Fibroblast of the conjunctiva (primary cell): ENCODE measurements around the gene HIGD1A.

Experiments
- DNase-seq: peaks from one replicate; pipeline ENCODE4 v3.0.0-alpha.2; 2010; ENCODE audit warnings: low read depth

The HIGD1A gene

DNA sequence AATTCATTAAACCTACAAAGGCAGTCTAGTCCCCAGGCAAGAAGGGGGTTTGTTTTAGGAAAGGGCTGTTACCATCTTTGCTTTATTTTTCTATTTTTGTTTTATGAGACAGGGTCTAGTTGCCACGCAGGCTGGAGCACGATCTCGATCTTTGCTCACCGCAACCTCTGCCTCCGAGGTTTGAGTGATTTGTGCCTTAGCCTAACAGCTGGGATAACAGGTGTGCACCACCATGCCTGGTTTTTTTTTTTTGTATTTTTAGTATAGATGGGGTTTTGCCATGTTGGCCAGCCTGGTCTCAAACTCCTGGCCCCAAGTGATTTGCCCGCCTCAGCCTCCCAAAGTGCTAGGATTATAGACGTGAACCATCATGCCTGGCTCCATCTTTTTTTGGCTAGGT, 4.9 kb downstream of the HIGD1A start:
- DNase-seq: no peak

DNA sequence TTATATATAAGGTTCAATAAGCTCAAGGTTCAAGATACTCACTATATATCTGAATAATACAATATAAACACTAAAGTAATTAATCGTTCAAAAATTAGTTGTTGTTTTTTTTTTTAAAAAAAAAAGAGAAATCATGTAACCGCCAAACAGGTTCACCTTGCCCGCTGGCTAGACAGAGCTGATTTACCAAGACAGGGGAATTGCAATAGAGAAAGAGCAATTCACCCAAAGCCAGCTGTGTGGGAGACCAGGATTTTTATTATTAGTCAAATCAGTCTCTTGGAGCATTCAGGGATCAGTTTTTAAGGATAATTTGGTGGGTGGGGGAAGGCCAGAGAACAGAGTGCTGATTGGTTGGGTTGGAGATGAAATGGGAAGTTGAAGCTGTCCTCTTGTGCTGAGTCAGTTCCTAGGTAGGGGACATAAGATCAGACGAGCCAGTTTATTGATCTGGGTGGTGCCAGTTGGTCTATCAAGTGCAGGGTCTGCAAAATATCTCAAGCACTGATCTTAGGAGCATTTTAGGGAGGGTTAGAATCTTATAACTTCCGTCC, 7.9 kb downstream of the HIGD1A start:
- DNase-seq: no peak

DNA sequence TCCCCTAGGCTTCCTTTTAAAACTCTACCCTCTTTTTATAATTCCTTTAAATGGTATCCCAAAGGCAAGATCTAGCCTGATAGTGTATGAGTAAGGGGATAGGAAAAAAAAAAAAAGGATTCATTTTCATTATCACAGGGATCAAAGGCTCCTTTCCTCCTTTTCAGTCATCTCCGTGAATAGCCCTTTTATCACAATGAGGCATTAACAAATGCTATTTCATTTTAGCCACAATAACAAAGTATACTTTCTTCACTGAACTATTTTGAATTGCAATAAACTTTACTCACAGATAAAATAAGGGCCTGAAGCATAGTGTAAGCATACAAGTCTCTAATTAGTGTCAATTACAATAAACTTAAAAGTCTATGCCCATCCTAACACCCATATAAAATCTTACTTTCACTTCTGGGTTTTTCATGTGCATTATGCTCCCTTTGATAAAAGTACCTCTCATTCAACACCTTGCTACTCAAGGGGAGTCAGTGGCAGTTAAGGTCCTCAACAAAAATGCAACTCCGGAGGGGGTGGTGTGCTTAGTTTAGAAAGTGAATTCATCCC, 8.6 kb downstream of the HIGD1A start:
- no peak for DNase-seq

DNA sequence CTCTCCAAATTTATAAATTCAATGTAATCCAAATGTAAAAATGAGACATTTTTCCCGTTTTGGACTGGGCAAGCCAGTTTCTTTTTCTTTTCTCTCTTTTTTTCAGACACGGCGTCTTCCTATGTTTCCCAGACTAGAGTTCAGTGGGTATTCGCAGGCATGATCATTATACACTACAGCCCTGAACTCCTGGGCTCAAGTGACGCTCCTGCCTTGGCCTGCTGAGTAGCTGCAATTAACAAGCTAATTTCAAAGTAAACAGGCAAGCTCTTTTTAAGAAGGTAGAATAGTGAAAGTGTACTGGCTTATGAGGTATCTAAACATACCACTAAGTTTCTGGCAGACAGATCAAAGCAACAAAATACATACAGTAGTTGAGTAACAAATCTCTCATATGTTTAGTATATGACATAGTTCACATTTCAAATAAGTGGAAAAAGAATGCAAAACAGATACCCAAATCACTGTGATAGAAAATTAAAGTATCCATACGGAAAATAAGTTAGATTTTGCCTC, 13.5 kb downstream of the HIGD1A start:
- no peak for DNase-seq

DNA sequence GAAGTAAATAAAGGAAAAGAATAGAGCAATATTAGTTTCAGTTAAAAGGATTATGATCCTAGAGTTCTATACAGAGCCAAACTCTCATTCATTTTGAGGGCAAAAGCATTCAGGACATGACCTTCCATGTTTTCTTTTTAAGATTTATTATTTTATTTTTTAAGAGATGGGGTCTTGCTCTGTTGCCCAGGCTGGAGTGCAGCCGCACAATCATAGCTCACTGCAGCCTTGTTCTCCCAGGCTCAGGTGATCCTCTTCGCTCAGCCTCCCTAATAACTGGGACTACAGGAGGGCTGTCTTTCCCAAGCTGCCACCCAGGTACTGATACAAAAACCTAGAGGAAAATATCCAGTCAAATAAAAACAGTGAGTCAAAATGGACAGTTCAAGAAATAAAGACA, 17.7 kb downstream of the HIGD1A start:
- DNase-seq: no peak

DNA sequence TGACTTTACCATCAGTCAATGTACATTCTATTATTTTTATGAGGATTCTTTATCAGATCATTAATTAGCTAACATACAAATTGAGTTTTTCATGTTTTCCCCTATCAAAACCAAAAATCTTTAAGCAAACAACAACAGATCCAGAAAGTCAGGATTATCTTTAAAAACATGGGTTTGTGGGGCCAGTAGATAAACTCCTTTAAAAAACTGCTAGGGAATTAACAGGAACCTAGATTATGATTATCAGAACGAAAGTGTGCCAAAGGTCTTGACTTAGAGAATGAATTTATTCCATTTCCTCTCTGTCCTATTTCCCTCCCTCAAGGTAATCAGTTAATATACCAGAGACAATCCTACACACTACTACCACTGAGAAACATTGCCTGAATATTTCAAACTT, 18.1 kb downstream of the HIGD1A start:
- no peak for DNase-seq

DNA sequence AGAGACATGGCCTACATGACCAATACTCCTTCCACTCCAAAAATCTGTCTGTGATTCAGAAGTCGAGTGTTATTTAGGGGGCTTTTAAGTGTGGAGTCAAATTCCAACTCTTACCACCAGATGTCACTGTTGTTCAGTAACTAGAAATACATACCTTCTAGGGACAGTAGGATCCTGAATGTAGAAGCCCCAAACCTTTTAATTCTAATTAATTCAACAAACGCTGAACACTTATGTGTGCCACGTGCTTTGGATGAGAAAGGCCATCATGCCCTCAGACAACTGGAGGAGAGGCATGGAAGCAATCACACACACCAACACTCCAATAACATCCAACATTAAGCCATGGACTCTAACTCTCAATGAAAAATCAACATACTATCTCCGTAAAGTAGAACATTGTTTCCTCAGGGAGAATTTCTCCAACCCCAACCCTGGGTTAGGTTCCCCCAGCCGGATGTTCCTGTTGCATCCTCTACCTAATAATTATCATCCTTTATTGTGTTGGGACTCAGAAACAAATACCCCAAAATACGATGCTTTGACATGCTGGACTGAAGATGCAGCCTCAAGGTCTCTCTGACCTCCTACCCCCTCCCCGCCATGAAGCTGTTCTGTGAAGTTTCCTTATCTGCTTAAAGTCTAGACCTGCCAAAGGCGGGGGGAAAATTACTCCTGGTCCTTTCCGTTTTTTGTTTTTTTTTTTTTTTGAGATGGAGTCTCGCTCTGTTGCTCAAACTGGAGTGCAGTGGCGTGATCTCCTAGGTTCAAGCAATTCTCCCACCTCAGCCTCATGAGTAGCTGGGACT, 23.2 kb downstream of the HIGD1A start:
- peak; percentile 81 for DNase-seq

DNA sequence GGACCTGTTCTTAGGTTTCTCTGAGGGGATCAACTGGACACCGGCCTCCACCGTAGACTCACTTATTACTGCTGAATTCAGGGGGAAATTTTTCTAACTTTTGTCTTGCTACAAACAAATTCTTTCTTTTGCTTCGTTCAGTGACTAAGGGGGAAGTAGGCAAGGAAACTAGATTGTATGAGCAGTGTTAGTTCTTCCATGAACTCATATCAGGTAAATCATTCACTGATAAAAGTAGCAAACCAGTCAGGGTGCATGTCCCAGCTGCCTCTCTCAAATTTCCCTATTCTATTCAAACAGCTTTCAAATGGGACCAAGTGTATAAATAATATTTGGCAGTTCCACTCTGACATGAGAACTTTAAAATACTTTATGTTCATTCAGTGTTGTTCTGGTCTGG, 23.9 kb downstream of the HIGD1A start:
- no peak for DNase-seq

DNA sequence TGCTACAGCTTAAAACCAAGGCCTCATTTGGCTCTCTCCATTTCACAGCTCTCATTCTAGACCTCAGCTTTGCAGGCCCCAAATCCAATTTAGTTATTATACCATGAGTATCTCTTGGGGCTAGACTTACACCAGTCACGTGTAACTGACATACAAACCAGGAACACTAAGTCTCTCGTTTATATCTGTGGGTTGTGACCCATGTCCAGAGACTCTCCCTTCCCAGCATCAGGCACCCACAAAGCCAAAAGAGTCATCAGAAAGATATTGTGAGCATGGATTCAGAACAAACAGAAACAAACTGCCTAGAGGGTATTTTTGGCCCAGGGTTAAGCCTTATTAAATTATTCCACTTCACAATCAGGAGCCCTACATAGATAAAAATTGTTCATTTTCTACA, 25.6 kb downstream of the HIGD1A start:
- DNase-seq: peak; percentile 91

DNA sequence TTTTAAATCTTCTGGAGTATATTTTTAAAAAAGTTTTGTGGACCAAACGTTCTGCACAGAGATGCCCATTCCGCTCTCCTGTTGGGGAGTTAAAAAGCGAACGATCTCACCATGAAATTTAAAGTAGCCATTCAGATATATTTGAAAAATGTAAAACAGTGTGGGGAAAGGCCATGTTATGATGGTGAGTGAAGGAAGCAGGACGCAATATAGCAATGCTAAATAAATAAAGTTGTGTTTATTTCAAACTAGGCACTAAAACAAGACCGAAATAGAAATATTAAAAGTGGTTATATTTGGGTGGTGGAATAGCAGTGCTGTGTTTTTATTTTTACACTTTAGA, 30.9 kb downstream of the HIGD1A start:
- no peak for DNase-seq

DNA sequence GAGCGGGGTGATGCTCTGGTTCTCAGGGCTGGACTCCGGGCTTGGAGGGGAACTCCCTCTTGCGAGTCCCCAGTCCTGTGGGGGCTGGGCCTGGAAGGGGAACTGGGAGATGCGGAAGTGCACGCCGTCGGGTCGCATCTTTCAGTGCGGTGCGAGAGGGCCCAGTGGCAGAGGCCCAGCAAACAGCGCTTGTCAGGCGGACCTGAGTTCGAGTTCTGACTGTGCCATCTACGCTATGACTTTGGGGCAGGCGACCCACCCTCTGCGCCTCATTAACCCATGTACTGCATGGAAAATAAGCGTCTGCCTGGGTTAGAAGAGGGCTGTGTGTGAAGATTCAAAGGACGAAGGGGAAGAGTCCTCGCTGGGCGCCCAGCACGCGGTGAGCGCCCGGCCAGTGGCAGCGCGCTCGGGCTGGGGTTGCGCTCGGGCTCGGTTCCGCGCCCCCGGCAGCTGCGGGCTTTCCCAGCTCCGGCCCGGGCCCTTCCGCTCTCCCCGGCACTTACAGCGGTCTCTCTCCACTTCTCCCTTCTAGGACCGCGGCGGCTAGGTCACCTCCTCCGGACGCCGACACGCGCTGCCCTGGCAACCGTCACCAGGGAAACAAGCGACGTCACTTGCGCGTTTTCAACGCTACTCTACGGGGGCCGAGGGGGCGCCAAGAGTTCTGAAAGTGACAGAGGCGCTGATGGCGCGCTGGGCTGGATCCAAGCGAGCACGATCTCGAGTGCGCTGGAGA, 31.5 kb downstream of the HIGD1A start, which contains the start of gene CCDC13:
TSS of gene CCDC13 (minus strand) at position 584 of the 739 bp plus-strand sequence. CDS start 14,908 bp downstream, outside the sequence.
- DNase-seq: peak; percentile 83

DNA sequence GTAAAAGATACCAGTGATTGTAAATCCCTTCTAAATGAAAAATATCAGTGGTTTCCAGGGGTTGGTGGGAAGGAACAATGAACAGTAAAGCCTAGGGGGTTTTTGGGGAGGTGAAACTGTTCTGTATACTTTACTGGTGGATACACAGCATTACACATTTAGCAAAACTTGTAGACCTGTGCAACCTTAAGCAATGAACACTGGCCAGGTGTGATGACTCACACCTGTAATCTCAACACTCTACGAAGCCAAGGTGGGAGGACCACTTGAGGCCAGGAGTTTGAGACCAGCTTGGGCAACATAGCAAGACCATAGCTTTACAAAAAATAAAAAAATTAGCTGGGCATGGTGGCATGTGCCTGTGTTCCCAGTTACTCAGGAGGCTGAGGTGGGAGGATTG, 33.0 kb downstream of the HIGD1A start:
- no peak for DNase-seq

DNA sequence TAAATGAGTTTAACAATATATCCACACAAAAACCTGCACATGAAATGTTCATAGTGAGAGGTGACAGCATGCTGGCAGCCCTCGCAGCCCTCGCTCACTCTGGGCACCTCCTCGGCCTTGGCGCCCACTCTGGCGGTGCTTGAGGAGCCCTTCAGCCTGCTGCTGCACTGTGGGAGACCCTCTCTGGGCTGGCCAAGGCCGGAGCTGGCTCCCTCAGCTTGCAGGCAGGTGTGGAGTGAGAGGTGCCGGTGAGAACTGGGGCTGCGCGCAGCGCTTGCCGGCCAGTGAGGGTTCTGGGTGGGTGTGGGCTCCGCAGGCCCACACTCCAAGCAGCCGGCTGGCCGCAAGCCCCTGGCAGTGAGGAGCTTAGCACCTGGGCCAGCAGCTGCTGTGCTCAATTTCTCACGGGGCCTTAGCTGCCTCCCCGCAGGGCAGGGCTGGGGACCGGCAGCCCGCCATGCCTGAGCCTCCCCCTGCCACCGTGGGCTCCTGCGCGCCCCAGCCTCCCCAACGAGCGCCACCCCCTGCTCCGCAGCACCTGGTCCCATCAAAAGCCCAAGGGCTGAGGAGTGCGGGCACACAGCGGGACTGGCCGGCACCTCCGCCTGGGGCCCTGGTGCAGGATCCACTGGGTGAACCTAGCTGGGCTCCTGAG, 34.7 kb downstream of the HIGD1A start:
- no peak for DNase-seq

DNA sequence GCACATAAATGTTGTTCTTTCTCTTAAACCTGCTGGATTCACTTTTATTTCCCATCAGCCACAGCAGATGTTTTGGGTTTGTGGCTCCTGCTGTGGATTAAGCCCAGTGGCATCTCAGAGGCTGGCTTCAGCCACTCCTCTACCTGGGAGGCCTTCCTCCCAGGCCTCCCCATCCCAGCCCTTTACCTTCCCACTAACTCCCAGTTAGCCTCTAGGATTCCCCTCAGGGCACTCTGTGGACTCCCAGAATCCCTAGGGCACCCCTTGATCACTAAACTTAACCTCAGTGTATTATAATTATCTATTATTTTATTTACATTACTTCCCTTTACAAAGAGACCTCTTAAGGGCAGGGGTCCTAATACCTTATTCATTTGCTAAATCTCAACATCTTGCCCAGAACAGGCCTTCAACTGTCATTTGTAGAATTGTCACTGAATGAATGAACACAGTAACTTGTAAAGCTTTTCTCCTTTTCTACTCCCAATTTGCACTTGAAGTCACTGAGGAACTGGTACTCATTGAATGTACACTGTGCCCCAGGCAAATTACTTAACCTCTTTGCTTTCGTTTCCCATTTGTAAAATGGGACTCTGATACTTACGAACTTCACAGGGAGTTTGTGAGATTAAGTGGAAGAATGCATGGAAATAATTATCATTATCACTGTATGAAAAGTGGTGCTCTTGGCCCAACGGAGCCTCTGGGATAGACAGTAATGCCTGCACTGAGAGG, 39.6 kb downstream of the HIGD1A start:
- DNase-seq: no peak

DNA sequence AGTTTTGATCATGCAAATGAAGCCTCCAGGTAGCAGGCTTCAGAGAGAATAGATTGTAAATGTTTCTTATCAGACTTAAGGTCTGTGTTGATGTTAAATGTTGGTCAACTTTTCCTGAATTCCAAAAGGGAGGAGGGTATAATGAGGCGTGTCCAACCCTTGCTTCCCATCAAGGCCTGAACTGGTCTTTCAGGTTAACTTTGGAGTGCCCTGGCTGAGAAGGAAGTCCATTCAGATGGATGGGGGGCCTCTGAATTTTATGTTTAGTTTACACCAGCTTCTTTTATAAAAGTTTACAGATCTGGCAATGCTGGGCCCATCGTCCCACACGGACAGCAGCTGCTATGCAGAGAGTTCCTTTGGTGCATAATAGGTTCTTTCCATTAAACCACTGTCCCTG, 40.2 kb downstream of the HIGD1A start:
- DNase-seq: no peak

DNA sequence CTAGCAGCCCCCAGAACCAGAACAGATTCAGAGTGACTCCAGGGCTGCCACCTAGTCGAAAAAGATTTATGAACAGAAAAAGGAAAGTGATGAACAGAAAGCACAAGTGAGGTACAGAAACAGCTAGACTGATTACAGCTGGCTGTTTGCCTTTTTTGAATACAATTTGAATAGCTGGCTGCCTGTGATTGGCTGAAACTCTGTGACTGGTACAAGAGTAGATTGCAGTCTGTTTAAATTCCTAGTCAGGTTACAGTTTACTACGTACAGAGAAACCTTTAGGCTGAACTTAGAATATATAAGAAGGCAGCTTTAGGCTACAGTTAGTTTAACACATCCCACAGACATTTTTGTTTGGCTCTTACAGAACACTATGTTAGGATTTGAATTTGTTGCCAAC, 41.3 kb downstream of the HIGD1A start:
- peak; percentile 55 for DNase-seq

DNA sequence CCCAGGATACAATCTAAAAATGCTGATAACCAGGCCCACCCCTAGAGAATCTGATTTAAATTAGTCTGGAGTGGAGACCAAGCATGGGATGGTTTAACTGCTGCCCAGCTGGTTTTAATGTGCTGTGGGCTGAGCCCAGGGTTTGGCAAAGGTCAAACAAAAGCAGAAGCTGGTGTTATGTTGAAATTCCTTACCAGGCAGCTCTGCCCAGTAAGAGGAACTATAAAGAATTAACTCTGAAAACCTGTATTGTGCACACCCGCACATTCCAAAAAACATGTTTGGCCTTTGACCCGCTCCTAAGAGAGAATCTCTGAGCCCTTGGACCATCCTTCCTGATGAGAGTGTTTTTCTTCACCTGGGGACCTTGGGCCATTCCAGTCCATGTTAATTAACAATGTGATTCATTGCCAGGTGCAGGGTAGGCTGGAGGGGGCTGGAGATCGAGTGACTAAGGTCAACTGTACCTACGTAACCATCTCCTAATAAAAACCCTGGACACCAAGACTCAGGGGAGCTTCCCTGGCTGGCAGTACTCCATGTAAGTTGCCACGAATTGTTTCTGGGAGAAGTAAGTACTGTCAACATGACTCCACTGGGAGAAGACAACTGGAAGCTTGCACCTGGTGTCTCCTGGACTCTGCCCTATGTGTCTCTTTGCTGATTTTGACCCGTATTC, 42.1 kb downstream of the HIGD1A start:
- DNase-seq: peak; percentile 57

DNA sequence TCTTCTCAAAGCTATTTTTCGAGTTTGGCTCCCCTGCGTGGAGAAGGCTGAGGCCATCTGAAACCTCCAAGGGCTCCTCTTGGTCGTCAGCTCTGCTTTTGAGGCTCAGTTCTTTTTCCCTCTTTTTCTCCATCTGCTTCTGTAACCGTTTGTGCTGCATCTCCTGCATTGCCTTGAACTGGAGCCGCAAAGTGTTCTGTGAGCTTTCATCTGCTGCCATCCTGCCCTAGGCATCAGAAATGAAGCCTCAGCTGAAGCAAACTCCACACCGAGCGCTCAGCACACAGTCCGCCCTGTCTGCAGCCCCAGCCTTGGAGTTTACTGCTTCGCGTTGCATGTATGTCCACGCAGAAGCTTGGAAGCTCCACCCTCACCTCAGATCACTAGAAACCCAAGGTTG, 46.2 kb downstream of the HIGD1A start:
- DNase-seq: no peak

DNA sequence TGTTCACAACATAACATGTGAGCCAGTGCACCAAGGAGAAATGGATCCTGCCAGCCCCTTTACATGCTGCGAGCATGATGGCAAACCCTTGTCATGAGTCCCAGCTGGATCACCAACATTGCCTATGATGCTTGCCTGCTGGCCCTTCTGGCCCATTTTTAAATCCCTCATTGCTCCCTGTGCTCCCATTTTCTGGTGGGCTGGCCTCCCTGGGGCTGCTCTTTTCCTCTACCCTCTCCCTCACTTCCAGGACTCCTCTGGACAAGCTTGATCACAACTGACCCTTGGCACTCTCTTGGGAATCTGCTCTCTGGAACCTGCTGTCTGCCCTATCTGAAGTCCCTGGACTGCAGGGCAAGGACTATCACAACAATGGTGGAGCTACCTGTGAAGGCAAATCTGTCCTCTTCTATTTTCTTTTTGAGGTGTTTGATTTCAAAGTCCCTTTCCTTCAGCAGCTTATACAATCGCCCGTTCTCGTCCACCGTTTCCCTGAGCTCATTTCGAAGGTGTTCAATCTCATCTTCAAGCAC, 47.5 kb downstream of the HIGD1A start:
- DNase-seq: no peak
